HepG2 (cell line): ENCODE results near the gene FAM174C. TPM values are rescaled to one million over a fixed set of nuclear protein-coding genes. Genes with fewer than 3 reads are reported as not detected.

ENCODE experiments used
- AKNA ChIP-seq: sonication (generic); formaldehyde crosslinking; IDR thresholded peaks from 2 replicates; pipeline ENCODE4 v1.4.0; 2020; ENCODE audit warnings: missing genetic modification reagents, borderline replicate concordance
- ARNT2 ChIP-seq: sonication (generic); formaldehyde crosslinking; IDR thresholded peaks from 2 replicates; pipeline ENCODE4 v1.8.0; 2022; ENCODE audit warnings: mild to moderate bottlenecking, low read depth, missing genetic modification reagents, moderate library complexity
- CC2D1A ChIP-seq: sonication (generic); formaldehyde crosslinking; IDR thresholded peaks from 2 replicates; pipeline ENCODE4 v1.8.1; 2023; ENCODE audit warnings: mild to moderate bottlenecking, missing genetic modification reagents
- FOSL2 ChIP-seq: sonication (generic); formaldehyde crosslinking; IDR thresholded peaks from 2 replicates; pipeline ENCODE4 v1.4.0; 2020; ENCODE audit warnings: missing genetic modification reagents
- FOXM1 ChIP-seq: sonication (generic); formaldehyde crosslinking; IDR thresholded peaks from 2 replicates; pipeline ENCODE4 v1.5.0; 2020; ENCODE audit warnings: missing genetic modification reagents
- ISX ChIP-seq: sonication (generic); formaldehyde crosslinking; conservative IDR thresholded peaks from 2 replicates; pipeline ENCODE4 v1.5.0; 2020; ENCODE audit warnings: missing genetic modification reagents
- KLF12 ChIP-seq: sonication (generic); formaldehyde crosslinking; IDR thresholded peaks from 2 replicates; pipeline ENCODE4 v1.4.0; 2020; ENCODE audit warnings: missing genetic modification reagents, borderline replicate concordance
- MEIS1 ChIP-seq: sonication (generic); formaldehyde crosslinking; IDR thresholded peaks from 2 replicates; pipeline ENCODE4 v1.9.0; 2021; ENCODE audit warnings: mild to moderate bottlenecking, missing genetic modification reagents, moderate library complexity, borderline replicate concordance
- NCOR1 ChIP-seq: fragments of 200-600 bp; sonication (generic); IDR thresholded peaks from 2 replicates; pipeline ENCODE4 v1.7.0; 2017; ENCODE audit warnings: antibody characterized with exemption, low read length, borderline replicate concordance
- REXO4 ChIP-seq: sonication (generic); formaldehyde crosslinking; IDR thresholded peaks from 2 replicates; pipeline ENCODE4 v1.8.0; 2022; ENCODE audit warnings: missing genetic modification reagents, mild to moderate bottlenecking, borderline replicate concordance
- SMC3 ChIP-seq: IDR thresholded peaks from 2 replicates; pipeline ENCODE4 v1.6.1; 2011; ENCODE audit warnings: low read length, improper control_type of control experiment
- SP5 ChIP-seq: IDR thresholded peaks from 2 replicates; pipeline ENCODE4 v1.6.1; 2016; ENCODE audit warnings: low read depth, borderline replicate concordance
- THRA ChIP-seq: sonication (generic); formaldehyde crosslinking; IDR thresholded peaks from 2 replicates; pipeline ENCODE4 v1.4.0; 2020; ENCODE audit warnings: missing genetic modification reagents, borderline replicate concordance
- XBP1 ChIP-seq: sonication (generic); formaldehyde crosslinking; IDR thresholded peaks from 2 replicates; pipeline ENCODE4 v1.5.0; 2020; ENCODE audit warnings: missing genetic modification reagents
- ZBTB42 ChIP-seq: sonication (generic); formaldehyde crosslinking; IDR thresholded peaks from 2 replicates; pipeline ENCODE4 v1.5.0; 2020; ENCODE audit warnings: mild to moderate bottlenecking, missing genetic modification reagents
- ZBTB7A ChIP-seq: sonication (generic); formaldehyde crosslinking; IDR thresholded peaks from 2 replicates; pipeline ENCODE4 v1.8.0; 2022; ENCODE audit warnings: mild to moderate bottlenecking, missing genetic modification reagents
- ZNF225 ChIP-seq: sonication (generic); formaldehyde crosslinking; IDR thresholded peaks from 2 replicates; pipeline ENCODE4 v1.4.0; 2020; ENCODE audit warnings: mild to moderate bottlenecking, missing genetic modification reagents
- ZNF337 ChIP-seq: sonication (generic); formaldehyde crosslinking; IDR thresholded peaks from 2 replicates; pipeline ENCODE4 v1.5.1; 2020; ENCODE audit warnings: missing genetic modification reagents, low read depth, mild to moderate bottlenecking, borderline replicate concordance
- ZNF510 ChIP-seq: sonication (generic); formaldehyde crosslinking; IDR thresholded peaks from 2 replicates; pipeline ENCODE4 v1.4.0; 2020; ENCODE audit warnings: low read depth, mild to moderate bottlenecking, missing genetic modification reagents
- ZNF703 ChIP-seq: sonication (generic); formaldehyde crosslinking; IDR thresholded peaks from 2 replicates; pipeline ENCODE4 v1.5.1; 2020; ENCODE audit warnings: missing genetic modification reagents, mild to moderate bottlenecking, moderate library complexity, borderline replicate concordance
- ZNF775 ChIP-seq: sonication (generic); formaldehyde crosslinking; IDR thresholded peaks from 2 replicates; pipeline ENCODE4 v1.4.0; 2020; ENCODE audit warnings: missing genetic modification reagents, mild to moderate bottlenecking, moderate library complexity, borderline replicate concordance
- polyA plus RNA-seq, 8 experiments: library from polyadenylated mRNA; depleted of rRNA in 3 of 8; stranded (reverse) in 7 of 8; unstranded in 1 of 8; fragments of >200 nt; fragmentation: Illumina TruSeq in 4 of 8; extraction: Trizol in 4 of 8; gene quantifications; 2 replicates each; pipeline versions ENCODE4 v1.2.1 to v1.2.3, GENCODE V29; 2011 to 2016; ENCODE audit warnings: low read depth in 4 of 8, missing spikeins in 1 of 8, mixed read lengths in 1 of 8; ENCODE audit not compliant: insufficient read depth in 1 of 8
- total RNA-seq, 5 experiments: library from RNA; depleted of rRNA; stranded (reverse); fragments of >200 nt; fragmentation: Illumina TruSeq; extraction: Trizol; gene quantifications; 2 replicates each; pipeline ENCODE4 v1.2.3, GENCODE V29; 2016; ENCODE audit warnings: low read depth in 1 of 5

Gene FAM174C
- total and polyA plus RNA-seq, 2 of the 13 experiments (the other 11 are each of a cell fraction or from before 2014, with no cell fraction given) = 19.5 to 31.3 TPM

GRCh38 chr19:1244693-1245451 lies 30.5 kb upstream of the FAM174C start (continued):
- TF ChIP-seq ZNF510 (CRISPR knock-in tag) (no peak), SP5 (peak; percentile 96), KLF12 (peak; percentile 96), FOXM1 (CRISPR knock-in tag) (no peak), ZNF337 (no peak), ISX (CRISPR knock-in tag) (0 out of 2 replicates have a peak, but pooled peaks have one; percentile 17), SMC3 (no peak), ZNF225 (CRISPR knock-in tag) (no peak), AKNA (no peak), ZBTB42 (CRISPR knock-in tag) (peak; percentile 61), REXO4 (no peak), MEIS1 (CRISPR knock-in tag) (peak; percentile 52; the same call in 1 of the 2 replicates), XBP1 (no peak), THRA (CRISPR knock-in tag) (peak; percentile 97), CC2D1A (CRISPR knock-in tag) (no peak), ZBTB7A (CRISPR knock-in tag) (peak; percentile 83; the same call in 1 of the 2 replicates), FOSL2 (CRISPR knock-in tag) (peak; percentile 80), ZNF775 (CRISPR knock-in tag) (0 out of 2 replicates have a peak, but pooled peaks have one; percentile 10), ZNF703 (CRISPR knock-in tag) (no peak), NCOR1 (peak; percentile 92), ARNT2 (CRISPR knock-in tag) (peak; percentile 69; the same call in 1 of the 2 replicates)
